Common myeloid progenitor, CD34-positive (primary cell): ENCODE measurements around the gene PAX8.
A peak's percentile ranks its signal among the peaks of the same experiment; 100 is the strongest.

Experiments used
- CTCF ChIA-PET: fragments of 350-600 bp; sonication (Branson Sonifier 250); formaldehyde crosslinking; loops from one replicate; lab custom pipeline; 2021; ENCODE audit warnings: antibody characterized with exemption; lab: Charles Lee
- POLR2A ChIA-PET: fragments of 350-600 bp; sonication (Branson Sonifier 250); formaldehyde crosslinking; loops from one replicate; lab custom pipeline; 2021; ENCODE audit warnings: antibody characterized with exemption; lab: Charles Lee
- DNase-seq, 3 donors: peaks; one replicate each; pipeline versions ENCODE4 v3.0.0 to v3.0.0-alpha.2; 2013
- H3K27ac ChIP-seq, 2 experiments: 1 replicate in 1 of 2; 2 replicates in 1 of 2; pipeline ENCODE4 v1.7.0; 2013; ENCODE audit warnings: inconsistent platforms in 2 of 2, low read length in 2 of 2, mild to moderate bottlenecking in 2 of 2, low read depth in 1 of 2, moderate library complexity in 1 of 2; ENCODE audit not compliant: severe bottlenecking in 2 of 2, insufficient read depth in 1 of 2, poor library complexity in 1 of 2
- H3K27me3 ChIP-seq, 5 experiments: replicated peaks in 2 of 5; 1 replicate in 3 of 5; 2 replicates in 2 of 5; pipeline versions ENCODE4 v1.6.1 to v1.7.0; 2013; ENCODE audit warnings: low read length in 4 of 5, mild to moderate bottlenecking in 2 of 5, moderate library complexity in 2 of 5, inconsistent platforms in 1 of 5; ENCODE audit not compliant: insufficient read depth in 5 of 5, control insufficient read depth in 4 of 5
- H3K36me3 ChIP-seq, 4 experiments: 1 replicate in 2 of 4; 2 replicates in 2 of 4; pipeline versions ENCODE4 v1.6.1 to v1.7.0; 2013; ENCODE audit warnings: low read length in 3 of 4, control low read depth in 1 of 4, mild to moderate bottlenecking in 1 of 4; ENCODE audit not compliant: control insufficient read depth in 4 of 4, insufficient read depth in 4 of 4
- H3K4me1 ChIP-seq, 4 experiments: 1 replicate in 3 of 4; 2 replicates in 1 of 4; pipeline versions ENCODE4 v1.6.1 to v1.7.1; 2013; ENCODE audit warnings: low read length in 3 of 4, mild to moderate bottlenecking in 3 of 4, control low read depth in 1 of 4, inconsistent platforms in 1 of 4, moderate library complexity in 1 of 4; ENCODE audit not compliant: control insufficient read depth in 4 of 4, insufficient read depth in 4 of 4; ENCODE audit errors: control extremely low read depth in 1 of 4
- H3K4me3 ChIP-seq, 7 experiments: 1 replicate in 4 of 7; 2 replicates in 3 of 7; pipeline versions ENCODE4 v1.5.1 to v1.7.0; 2013; ENCODE audit warnings: mild to moderate bottlenecking in 7 of 7, low read length in 6 of 7, moderate library complexity in 6 of 7, inconsistent platforms in 2 of 7, low read depth in 2 of 7, control low read depth in 1 of 7; ENCODE audit not compliant: insufficient read depth in 4 of 7, control insufficient read depth in 1 of 7; ENCODE audit errors: extremely low read depth in 1 of 7
- H3K9me3 ChIP-seq, 5 experiments: 1 replicate in 4 of 5; 2 replicates in 1 of 5; pipeline versions ENCODE4 v1.6.1 to v1.7.1; 2013; ENCODE audit warnings: low read length in 4 of 5, mild to moderate bottlenecking in 2 of 5, inconsistent platforms in 1 of 5, low read depth in 1 of 5, moderate library complexity in 1 of 5; ENCODE audit not compliant: control insufficient read depth in 4 of 5, insufficient read depth in 2 of 5; ENCODE audit errors: control extremely low read depth in 1 of 5
- WGBS: methylation state at CpG from one replicate; pipeline ENCODE4 v1.1.5; 2013; ENCODE audit not compliant: insufficient coverage; 5-methylcytosine and 5-hydroxymethylcytosine counted together

Gene PAX8

DNA sequence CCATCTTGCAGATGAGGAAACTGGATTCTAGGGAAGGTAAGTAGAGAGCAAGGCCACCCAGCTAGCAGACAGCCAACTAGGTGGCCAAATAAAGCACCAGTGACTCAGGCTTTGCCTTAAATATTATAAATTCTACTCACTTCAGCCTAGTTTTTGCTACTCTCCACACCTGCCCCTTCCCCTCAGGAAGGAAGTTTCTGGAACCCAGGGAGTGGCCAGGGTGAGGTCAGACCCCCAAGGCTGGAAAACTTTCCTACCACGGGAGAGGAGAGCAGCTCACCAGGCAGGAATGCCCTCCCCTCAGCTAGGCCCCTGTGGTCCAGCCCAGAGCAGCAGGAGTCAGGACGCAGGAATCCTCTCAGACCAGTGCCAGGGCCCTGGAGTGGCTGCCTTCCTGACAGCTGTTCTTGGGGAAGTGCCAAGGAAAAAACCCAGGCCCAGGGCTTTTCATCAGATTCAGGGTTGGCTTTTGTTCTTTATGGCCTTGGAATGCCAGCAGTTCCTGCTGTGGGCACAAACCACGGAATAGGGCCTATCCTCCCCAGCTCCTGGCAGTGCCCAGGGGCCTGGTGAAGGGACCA lies 5.1 kb upstream of the PAX8 start:
- POLR2A ChIA-PET = interaction anchor here (1.1 kb wide), 1 partner anchor 80 kb away, joined by 3 read pairs; no protein-coding TSS in a partner anchor
- DNase-seq = no peak
- Histone ChIP-seq H3K4me3 (no peak overlapping the region), H3K36me3 (no peaks in the 10 kb centered on the region), H3K27ac (no peak overlapping the region), H3K9me3 (no peaks in the 10 kb centered on the region), H3K27me3 (peaks cover 0 to 21% (median 5%) of the 10 kb centered on the region in 5 experiments), H3K4me1 (peaks cover 0 to 18% (median 6%) of the 10 kb centered on the region in 4 experiments)
- CTCF ChIA-PET = interaction anchor here (0.8 to 1.3 kb wide), 5 partner anchors 11 to 207 kb away, joined by 3 to 8 read pairs (median 4); no protein-coding TSS in a partner anchor
- WGBS = 62% methylated on average over 3 of the region's 3 CpGs

DNA sequence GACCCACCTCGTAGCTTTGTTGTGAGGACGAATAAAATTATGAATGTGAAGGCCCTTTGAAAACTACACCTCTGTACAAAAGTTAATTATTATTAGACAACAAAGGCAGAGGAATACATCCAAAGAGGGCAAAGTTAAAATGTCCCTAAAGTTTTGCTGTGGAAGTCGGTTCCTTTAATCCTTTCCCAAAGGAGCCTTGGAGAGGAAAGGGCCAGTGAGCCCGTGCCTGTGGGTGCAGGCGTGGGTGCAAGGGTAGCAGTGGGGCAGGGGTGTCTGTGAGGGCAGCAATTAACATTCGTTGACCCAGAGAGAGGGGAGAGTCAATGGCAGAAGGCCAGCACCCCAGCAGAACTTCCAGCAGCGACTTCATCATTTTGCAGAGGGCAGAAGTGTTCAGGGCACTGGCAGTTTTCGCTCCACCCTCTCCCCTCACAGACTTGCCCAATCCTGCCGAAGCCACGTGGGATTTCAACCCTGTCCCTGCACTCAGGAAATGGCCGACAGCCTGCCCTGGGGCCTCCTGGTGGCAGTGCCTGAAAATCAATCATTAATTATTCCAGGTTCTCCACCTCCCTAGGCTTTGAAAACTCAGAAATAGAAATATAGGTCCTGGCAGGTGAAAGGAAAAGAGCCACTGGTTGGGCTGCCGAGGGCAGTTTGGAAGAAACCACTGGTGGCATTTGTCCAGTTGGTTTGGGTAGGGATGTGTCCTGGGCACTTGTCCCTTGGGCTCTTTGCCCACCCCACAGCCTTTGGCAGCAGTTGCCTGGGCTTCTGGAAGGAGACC lies 4.2 kb upstream of the PAX8 start:
- WGBS = 54% methylated on average over 9 of the region's 12 CpGs
- H3K9me3 ChIP-seq = no peaks in the 10 kb centered on the region
- H3K4me1 ChIP-seq = peaks cover 0 to 18% (median 8%) of the 10 kb centered on the region in 4 experiments
- H3K27me3 ChIP-seq = peaks cover 0 to 30% (median 10%) of the 10 kb centered on the region in 5 experiments
- H3K36me3 ChIP-seq = no peaks in the 10 kb centered on the region
- no peak overlapping the region for H3K27ac ChIP-seq
- POLR2A ChIA-PET = interaction anchor here (1.1 kb wide), 1 partner anchor 79 kb away, joined by 3 read pairs; no protein-coding TSS in a partner anchor
- CTCF ChIA-PET = interaction anchor here (0.8 to 2.0 kb wide), 8 partner anchors 10 to 206 kb away, joined by 3 to 8 read pairs (median 4); no protein-coding TSS in a partner anchor
- peak overlapping the region in 1 of 7 experiments; percentile 12 for H3K4me3 ChIP-seq
- DNase-seq = peak in 2 of 3 donors; percentile 15 to 40

DNA sequence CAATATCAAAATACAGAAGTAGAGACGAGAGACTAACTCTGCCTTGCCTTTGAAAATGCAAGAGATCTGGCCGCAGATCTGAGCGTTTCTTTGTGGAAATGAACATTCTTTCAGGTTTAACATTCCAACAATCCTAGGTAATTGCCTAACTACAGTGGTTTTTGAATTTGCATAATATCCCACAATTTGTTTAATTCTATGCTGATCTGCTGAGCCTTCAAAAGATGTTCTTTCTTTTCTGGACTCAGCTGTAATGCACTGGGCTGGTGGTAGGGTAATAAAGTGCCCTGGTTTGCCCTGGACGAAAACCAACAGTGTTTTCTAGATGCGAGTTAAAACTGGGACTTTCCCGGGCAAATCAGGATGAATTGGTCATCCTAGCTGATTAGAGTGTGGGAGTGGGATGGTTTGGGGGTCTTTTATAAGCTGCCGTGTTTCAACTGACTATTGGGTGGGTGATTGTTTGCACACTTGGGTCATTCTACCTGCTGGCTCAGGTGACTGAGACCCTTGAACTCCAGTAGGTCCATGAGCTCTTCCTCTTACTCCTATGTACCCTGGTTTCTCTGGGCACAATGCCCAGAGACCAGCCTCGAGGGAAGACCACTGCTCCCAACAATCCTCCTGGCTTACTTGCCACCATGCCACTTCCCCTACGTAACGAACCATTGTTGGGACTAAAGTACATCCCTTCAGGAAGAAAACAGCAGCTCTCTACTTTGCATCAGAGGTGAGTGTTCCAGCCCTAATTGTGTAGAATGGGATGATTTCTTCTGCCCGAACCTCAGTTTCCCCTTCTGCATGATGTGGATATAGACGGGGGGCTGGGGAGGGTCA lies 3.4 kb upstream of the PAX8 start:
- ChIA-PET POLR2A (no interaction called here), CTCF (interaction anchor here (0.6 to 2.0 kb wide), 4 partner anchors 9 to 92 kb away, joined by 3 to 7 read pairs (median 4); no protein-coding TSS in a partner anchor)
- no peak for DNase-seq
- Histone ChIP-seq H3K27ac (no peak overlapping the region), H3K27me3 (peaks cover 0 to 35% (median 17%) of the 10 kb centered on the region in 5 experiments), H3K36me3 (no peaks in the 10 kb centered on the region), H3K4me3 (no peak overlapping the region), H3K9me3 (no peaks in the 10 kb centered on the region), H3K4me1 (peaks cover 0 to 22% (median 15%) of the 10 kb centered on the region in 4 experiments)
- WGBS = 97% methylated on average over 5 of the region's 12 CpGs

DNA sequence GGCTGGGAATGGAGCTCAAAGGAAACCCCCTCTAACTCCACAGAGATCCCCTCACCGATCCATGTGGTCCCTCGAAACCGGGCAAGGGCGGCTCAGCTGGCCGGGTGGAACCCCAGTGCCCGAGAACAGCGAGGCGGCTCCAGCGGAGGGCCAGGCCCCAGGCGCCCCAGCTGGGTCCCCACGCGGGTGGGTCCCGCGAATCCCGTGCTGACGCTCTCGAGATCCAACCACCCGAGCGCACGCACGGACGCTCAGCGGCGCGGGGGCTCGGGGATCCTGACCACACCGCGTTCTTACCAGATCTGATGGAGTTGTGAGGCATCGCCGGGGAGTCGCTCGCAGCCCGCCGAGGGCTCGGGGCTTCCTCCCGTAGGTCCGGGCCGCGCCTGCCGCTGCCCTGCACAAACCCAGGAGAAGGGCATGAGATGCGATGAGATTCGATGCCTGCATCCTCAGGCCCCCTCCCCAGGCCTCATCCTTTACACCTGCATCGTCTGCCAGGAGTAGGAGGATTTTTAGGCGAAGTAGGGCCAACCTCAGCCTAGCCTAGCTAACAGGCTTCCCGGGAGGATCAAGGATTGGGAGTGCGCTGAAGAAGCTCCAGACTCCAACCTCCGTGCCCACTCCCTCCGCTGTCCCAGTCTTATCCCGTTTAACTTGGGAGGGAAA lies 514 bp downstream of the PAX8 start:
- POLR2A ChIA-PET = no interaction called here
- DNase-seq = peak in 1 of 3 donors; percentile 19
- H3K4me3 ChIP-seq = peak overlapping the region in 2 of 7 experiments; percentile 1 to 11
- 13% methylated on average over 46 of the region's 49 CpGs for WGBS
- no peaks in the 10 kb centered on the region for H3K36me3 ChIP-seq
- no peaks in the 10 kb centered on the region for H3K9me3 ChIP-seq
- CTCF ChIA-PET = interaction anchor here (0.9 to 1.1 kb wide), 3 partner anchors 8 to 74 kb away, joined by 3 to 4 read pairs (median 3); no protein-coding TSS in a partner anchor
- no peak overlapping the region for H3K27ac ChIP-seq
- peaks cover 20 to 75% (median 46%) of the 10 kb centered on the region in 5 experiments for H3K27me3 ChIP-seq
- H3K4me1 ChIP-seq = peaks cover 0 to 30% (median 20%) of the 10 kb centered on the region in 4 experiments

DNA sequence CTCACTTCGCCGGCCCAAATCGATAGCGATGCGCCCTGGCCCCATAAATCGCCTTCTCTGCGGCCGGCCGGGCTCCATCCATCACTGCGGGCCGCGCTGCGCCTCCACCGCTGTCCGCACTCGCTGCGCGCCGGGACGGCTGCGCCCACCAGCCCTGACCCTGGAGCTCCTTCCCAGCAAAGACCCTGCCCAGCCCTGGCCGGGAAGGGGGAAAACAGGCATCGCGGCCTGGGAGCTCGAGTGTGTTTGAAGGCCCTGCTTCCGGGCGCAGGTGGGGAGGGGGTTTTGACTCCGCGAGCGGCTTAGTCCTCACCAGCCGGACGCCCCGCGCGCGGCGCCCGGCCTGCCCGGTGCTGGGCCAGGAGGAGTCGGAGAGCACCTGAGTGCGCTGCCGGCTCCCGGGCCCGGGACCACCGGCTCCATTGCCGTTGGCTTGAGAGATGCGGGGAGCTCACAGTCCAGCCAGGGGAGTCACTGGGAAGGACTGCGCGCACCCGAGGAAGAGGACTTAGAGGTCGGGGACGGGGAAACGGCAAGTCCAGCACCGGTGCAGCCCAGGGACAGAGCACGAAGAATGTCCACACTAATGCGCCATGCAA lies 1.1 kb downstream of the PAX8 start:
- Histone ChIP-seq H3K36me3 (no peaks in the 10 kb centered on the region), H3K4me1 (peaks cover 0 to 32% (median 20%) of the 10 kb centered on the region in 4 experiments), H3K9me3 (no peaks in the 10 kb centered on the region), H3K27ac (no peak overlapping the region), H3K4me3 (peak overlapping the region in 4 of 7 experiments; percentile 11 to 56 (median 26)), H3K27me3 (peaks cover 20 to 80% (median 49%) of the 10 kb centered on the region in 5 experiments)
- ChIA-PET POLR2A (no interaction called here), CTCF (interaction anchor here (0.9 to 1.1 kb wide), 3 partner anchors 8 to 73 kb away, joined by 3 to 4 read pairs (median 3); no protein-coding TSS in a partner anchor)
- DNase-seq = peak in 2 of 3 donors; percentile 15 to 26
- 4% methylated on average over 41 of the region's 56 CpGs for WGBS
